ELF-1 (cell line): ENCODE data around the gene TUBB4A.

Source experiments
- DNase-seq: peaks from one replicate; pipeline ENCODE4 v3.0.0-alpha.2; 2016; ENCODE audit warnings: low read depth, low spot score

The TUBB4A gene

DNA sequence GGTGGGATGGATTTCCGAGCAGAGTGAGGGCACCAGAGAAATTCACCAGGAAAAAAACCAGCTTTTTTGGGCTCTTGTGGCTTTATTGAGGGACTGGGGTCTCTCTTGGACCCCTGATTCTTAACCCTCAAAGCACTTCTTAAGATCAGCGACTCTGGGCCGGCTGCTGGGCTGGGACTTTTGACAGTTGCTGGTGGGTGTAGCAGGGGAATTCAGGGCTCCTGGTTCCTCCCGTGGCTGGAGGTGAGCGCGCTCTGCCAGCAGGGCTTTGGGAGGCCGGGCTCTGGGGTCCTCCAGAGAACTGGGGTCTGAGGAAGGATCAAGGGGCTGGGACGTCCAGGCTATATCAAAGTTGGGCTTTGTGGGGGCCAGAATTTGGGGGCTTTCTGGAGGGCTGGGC is 34.7 kb downstream of the TUBB4A start:
- no peak for DNase-seq

DNA sequence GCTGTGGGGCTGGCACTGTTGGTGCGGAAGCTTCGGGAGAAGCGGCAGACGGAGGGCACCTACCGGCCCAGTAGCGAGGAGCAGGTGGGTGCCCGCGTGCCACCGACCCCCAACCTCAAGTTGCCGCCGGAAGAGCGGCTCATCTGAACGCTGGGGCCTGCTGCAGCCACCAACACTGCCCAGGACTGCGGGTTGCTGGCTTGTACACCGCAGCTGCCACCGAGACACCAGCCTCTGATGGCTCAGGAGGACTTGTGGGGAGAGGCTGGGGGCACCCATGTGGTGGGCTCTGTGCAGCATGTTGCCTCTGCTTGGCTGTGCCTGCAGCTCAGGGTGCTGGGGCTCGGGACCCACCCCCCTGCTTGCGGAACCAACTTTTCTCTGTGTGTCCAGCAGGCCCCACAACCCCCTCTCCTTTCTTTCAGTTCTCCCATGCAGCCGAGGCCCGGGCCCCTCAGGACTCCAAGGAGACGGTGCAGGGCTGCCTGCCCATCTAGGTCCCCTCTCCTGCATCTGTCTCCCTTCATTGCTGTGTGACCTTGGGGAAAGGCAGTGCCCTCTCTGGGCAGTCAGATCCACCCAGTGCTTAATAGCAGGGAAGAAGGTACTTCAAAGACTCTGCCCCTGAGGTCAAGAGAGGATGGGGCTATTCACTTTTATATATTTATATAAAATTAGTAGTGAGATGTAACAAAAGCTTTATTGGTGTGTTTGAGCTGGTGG is 35.4 kb downstream of the TUBB4A start:
- no peak for DNase-seq

DNA sequence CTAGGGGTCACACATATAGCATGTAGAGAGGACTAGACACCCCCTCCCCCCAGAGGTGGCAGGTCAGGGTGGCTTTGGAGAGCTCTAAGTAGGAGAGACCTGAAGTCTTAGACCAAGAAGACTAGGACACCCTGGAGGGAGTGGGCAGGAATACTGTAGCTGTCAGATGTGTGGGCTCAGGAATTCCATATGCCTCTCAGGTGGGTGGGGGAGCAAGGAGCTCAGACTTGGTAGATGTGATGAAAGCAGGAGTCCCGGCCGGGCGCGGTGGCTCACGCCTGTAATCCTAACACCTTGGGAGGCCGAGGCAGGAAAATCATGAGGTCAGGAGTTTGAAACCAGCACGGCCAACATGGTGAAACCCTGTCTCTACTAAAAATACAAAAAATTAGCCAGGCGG is 36.4 kb downstream of the TUBB4A start:
- DNase-seq, result no peak

DNA sequence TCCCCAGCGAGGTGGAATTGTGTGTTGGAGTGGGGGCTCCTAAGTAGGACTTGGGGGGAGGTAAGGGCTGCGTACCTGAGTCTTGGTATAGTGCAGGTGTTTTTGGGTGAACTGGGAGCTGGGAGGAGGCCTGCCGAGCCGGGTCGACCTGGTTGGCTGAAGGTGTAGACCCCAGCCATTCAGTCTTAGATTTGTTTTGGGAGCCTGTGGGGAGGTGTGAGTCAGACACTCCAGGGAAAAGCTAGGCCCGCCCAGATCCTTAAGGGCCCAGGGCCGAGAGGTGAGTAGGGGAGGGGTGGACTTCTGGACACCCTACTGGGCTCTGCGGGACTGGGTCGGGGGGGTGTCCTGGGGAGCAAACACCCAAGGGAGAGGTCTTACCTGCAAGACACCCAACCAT is 37.1 kb downstream of the TUBB4A start:
- no peak for DNase-seq

DNA sequence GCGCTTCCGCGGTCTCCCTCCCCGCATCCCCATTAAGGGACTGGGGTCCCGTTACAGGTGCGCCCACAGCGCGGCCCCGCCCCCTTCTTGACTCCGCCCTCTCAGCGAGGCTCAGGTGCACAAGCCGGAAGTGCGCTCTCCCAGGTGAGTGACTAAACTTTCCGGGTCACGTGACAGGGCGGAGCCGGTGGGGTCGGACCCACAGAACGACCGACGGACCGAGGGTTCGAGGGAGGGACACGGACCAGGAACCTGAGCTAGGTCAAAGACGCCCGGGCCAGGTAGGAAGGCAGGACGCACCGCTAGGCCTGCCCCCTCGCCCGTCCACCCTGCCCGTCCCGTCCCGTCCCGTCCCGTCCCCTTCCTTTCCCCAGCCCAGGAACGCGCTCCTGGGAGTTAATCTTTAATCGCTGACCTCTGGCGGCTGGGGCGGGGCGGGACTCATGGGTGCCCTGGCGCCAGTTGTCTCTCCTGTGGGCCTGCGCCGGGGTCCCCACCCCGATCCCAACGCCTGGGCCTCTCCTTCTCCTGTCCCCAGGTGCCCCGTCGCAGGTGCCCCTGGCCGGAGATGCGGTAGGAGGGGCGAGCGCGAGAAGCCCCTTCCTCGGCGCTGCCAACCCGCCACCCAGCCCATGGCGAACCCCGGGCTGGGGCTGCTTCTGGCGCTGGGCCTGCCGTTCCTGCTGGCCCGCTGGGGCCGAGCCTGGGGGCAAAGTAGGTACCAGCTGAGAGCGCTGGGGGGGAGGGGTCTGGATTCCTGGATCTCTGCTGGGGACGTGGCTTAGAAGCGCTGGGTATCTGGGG is 37.8 kb downstream of the TUBB4A start, which contains the start of gene CRB3:
TSS of gene CRB3 (plus strand) at position 202 of the 804 bp plus-strand sequence. CDS start at position 633, 431 bp downstream.
- DNase-seq, result peak; percentile 85

DNA sequence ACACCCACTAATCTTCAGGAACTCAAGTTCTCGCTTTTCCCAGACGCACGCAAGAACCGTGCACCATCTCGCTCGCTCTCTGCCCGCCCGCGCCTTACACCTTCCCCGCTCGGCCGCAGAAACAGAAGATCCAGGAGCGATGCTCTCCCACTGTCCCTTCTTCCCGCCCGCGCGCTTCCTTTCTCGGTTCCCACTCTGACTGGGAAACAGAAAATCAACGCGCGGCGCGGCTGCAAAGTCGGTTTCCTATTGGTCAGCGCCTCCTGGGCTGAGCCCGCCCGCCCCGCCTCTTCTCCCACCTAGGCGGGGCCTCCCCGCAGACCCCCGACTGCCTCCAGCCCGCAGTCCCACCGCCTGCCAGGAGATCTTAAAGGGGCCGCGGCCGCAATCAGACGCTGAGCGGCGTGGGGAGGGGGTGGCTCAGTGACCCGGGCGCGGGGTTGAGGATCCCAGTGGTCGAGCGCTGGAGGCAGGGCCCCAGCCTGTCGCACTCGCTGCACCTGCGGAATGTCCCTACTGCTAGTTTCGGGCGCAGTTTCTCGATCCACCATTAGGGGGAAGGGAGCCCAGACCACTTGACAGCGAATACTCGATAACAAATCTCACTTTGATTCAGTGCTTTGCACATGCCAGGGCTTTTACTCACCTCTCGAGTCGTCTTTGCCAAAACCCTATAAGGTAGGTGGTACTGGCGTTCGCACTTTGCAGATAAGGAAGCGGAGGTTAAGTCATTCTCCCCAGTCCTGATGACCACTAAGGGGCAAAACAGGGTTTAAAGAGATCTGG is 41.8 kb downstream of the TUBB4A start:
- peak; percentile 98 for DNase-seq

DNA sequence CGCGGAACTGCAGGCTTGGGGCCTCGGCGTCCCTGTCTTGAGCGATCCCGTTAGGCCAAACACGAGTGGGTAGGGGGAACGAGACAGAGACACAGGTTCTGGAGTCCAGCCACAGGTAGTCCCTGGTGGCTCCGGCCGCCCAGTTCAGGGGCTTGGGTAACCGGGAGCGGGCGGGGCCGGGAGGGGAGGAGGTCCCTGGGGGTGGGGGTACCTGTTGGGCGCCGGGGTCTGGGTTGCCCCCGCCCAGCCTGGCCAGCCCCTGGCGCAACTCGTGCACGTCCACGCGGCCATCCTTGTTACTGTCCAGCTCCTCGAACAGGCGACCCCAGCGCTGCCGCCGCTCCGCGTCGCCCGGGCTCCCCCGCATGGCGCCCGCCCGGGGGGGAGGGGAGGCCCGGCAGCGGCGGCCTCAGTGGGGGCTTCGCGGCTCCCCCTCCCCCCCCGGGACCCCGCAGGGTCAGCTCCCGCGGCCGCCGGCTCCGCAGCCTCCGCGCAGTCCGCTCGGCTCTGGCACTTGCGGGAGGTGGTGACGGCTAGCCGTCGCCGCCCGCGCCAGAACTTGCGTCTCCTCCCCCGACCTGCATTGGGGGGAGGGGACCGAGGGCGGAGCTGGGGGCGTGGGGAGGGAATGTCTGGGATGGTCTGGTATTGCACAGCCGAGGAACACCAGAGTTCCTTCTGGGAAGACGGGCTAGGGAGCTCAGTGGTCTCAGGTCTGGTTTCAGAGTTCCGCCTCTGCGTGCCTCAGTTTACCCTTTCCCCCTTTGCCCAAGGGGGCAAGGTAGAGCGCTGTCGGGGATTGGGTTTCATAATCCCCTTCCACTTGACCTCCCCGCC is 42.6 kb downstream of the TUBB4A start, which contains the start of gene SLC25A23:
TSS of gene SLC25A23 (minus strand) at position 531 of the 837 bp plus-strand sequence. CDS start at position 367, 164 bp downstream.
- no peak for DNase-seq

DNA sequence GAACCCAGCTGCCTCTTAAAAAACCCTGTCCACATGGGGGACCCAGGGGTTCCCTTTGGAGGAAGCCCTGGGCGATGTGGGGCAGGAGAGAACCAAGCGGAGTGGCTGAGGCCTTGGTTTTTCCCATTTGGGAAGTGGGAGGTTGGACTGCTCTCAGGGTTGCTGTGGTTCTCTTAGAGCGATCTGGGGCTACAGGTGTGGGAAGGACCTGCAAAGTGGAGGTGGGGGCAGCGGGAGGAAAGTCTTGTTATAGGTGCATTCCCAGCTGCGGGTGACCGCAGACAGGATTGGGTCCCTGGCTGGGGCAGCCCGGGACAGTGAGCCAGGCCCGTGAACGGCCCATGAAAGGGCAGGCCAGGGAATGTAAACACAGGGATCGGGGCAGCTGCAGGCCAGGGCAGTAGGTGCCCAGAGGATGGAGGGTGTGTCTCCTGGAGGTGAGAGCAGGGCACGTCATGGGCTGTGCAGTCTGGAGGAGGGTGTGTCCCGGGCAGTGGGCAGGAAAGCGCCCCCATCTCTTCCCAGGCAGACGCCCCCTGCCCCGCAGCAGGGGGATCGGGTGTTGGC is 43.3 kb downstream of the TUBB4A start:
- DNase-seq, result peak; percentile 18

DNA sequence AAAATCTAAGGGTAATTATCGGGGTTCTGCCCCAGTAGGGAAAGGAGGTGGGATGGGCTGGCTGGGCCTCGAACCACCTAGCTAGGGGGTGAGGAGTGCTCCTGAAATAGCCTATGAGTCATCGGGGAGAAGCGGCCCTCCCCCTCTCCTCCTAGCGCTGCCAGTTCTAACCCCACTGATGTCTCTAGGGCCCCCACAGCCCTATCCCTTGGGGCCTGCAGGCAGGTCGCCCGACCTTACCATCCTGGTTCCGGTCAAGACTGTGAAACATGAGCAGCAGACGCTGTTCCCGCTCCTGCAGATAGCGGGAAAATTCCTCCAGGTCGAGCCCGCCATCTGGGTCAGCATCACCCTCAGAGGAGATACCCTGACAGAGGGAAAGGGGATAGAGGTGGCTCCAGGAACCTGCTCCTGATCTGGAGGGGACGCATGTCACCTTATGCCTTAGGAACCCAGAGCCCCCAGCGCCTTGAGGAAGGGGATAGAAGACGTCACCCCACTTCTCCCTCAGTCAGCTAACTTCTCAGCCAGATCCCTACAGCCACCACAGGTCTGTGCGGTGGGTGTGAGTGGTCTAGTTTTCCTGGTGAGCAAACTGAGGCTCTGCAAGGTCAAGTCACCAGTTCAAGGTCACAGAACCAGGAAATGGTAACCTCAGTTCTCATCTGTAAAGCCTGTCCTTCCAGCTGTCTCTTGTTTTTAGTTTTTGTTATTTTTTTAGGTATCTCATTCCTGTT is 44.0 kb downstream of the TUBB4A start:
- no peak for DNase-seq

DNA sequence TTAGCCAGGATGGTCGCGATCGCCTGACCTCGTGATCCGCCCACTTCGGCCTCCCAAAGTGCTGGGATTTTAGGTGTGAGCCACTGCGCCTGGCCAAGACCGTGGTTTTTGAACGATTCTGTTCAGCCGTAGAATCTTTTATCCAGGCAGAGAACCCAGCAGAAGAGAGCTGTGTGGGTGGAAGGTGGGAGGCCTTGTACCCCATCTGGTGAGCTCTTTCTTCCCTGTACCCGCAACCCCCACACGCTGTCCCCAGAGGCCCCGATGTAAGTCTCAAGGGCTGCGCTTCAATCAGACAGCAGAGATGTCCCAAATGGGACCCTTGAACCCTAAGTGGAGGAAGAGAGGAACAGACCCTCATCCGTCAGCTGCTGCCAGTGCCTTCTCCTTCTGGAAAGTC is 46.2 kb downstream of the TUBB4A start:
- no peak for DNase-seq

DNA sequence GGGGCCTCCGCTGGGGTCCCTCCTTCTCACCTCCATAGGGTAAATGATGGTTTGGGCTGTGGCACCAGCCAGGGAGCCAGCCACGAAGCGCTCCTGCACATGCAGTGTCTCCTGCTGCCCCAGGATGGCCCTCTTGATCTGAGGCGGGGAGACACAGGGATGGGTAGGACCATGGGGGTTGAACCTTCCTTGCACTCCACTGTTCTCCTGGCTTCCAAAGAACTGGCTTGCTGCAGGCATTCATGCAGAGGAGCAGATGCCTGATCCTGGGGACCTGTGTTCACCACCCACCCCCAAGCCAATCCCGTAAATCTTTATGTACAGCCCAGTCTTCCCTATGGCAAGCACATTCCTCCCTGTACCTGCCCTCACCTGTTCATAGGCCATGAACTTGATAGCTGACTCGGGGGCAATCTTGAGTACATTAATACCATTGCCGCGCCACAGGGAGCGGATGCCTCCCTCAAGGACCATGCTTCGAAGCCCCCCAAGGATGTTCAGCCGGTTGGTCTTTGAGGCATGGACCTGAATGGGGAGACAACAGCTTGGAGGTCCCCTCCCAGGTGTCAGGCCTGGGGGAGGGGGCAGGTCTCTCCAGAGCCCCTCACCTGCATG is 48.1 kb downstream of the TUBB4A start:
- no peak for DNase-seq

DNA sequence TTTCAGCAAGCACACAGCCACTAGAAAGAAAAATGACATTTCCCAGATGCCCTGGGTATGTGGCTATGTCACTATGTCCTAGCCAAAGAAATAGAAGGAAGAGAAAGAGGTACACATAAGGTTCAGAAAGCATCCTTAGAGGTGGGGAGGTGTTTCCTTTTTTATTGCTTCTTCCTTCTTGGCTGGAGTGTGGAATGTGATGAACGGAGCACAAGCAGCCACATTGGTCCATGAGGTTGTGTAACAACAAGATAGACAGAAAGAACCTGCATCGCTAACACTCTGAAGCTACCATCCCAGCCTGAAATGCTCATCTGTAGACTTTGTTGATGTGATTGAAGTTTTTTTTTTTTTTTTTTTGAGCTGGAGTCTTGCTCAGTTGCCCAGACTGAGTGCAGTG is 49.2 kb downstream of the TUBB4A start:
- DNase-seq, result no peak

DNA sequence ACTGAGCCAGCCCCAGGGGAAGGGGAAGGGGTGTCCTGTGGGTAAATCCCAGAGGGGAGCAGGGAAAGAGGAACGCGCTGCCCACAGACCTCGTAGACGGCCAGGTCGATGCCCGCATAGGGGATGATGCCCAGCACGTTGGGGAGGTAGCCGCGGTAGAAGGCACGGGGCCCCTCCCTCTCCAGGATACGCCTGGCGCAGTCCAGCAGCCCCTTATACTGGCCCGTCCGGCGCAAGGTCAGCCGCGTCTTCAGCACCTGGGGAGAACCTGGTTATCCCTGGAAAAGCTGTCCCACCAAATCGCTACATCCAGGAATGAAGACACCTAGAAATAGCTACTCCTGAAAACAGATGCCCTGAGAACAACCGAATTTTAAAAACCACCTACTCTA is 49.9 kb downstream of the TUBB4A start:
- no peak for DNase-seq

DNA sequence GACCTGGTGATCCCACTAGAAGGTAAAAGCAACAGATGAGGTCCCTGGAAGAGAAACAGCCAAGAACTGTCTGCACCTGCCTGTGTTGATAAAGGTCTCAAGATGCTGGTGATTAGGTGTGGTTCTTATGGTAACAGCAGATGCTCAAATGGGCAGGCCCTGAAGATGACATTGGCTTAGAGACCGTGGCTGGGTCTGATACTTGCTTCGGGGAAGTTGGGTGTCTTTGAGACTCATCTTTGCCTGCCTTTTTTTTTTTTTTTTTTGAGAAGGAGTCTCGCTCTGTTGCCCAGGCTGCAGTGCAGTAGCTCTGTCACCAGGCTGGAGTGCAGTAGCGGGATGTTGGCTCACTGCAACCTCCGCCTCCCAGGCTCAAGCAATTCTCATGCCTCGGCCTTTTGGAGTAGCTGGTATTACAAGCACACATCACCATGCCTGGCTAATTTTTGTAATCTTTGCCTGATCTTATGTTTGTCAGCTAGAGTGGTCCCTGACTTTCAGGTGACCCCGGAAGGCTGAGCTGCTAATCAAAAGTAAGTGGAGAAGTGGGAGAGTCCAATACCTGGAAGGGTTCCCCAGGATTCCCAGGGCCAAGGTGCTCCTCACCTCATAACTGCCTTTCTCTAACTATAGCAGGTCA is 50.4 kb downstream of the TUBB4A start:
- DNase-seq, result no peak

DNA sequence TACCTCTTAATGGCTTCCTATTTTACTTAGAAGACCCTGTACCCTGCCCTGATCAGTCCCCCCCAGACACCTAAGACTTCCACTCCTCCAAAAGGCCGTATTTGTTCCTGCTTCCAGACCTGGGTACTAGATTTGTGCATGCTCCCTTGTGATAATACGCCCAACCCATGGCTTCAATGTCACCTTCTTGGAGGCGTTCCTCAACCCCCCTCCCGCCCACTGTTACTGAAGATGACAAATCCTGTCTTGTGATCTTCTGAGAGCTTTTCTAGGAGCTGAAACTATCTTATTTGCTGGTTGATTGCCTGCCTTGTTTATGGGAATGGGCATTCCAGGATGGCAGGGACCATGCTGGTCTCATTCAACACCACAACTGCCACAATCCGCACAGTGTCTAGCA is 51.9 kb downstream of the TUBB4A start:
- DNase-seq, result no peak

DNA sequence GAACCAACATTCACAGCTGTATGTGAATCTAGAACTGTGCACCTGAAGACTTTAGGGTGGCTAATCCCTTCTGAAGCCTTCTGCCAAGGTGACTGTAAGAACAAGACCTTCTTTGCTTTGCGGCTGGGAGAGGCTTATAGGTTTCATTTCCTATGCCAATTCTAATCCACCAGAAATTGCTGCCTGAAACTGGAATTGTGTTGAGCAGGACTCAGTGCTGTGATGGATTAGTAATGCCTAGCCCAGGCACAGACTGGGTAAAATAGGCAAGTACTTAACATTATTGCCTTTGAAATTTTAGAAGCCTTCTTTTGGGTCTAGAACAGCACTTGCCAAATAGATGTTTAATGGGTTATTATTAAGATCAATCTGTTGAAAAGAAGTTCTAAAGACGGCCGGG is 54.1 kb downstream of the TUBB4A start:
- no peak for DNase-seq

DNA sequence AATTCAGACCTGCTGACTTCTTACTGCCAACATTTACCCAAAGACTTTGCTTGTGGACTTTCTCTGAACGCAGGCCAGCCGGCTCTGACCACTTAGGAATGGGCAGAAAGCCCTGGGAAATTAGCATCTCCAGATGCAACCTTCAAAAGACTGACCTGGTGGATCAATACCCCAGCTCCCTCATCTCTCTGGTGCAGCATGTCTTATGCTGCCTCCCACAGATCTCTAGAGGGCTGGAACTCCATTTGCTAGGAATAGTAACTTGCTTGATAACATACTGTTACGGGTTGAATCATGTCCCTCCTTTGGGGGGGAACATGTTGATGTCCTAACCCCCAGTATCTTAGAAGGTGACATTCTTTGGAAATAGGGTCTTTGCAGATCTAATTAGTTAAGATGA is 55.7 kb downstream of the TUBB4A start:
- no peak for DNase-seq
